HL-60 (cell line): ENCODE data around the gene AIF1L.

ENCODE experiments used
- GABPA ChIP-seq: IDR thresholded peaks from 2 replicates; pipeline ENCODE4 v1.6.1; 2012; ENCODE audit warnings: low read depth
- POLR2AphosphoS5 ChIP-seq: IDR thresholded peaks from 2 replicates; pipeline ENCODE4 v1.6.1; 2012; ENCODE audit warnings: low read depth
- SPI1 ChIP-seq: IDR thresholded peaks from 2 replicates; pipeline ENCODE4 v1.6.1; 2012; ENCODE audit warnings: low read depth, mild to moderate bottlenecking, borderline replicate concordance
- TF ChIP-seq, protein P1 (sequence below): IDR thresholded peaks from one replicate; pipeline ENCODE4 v1.5.1; 2011; ENCODE audit warnings: low read length, control low read depth, inconsistent platforms; ENCODE audit not compliant: insufficient read depth
- TF ChIP-seq, protein P2 (sequence below): IDR thresholded peaks from 2 replicates; pipeline ENCODE4 v1.6.1; 2012; ENCODE audit warnings: low read depth; ENCODE audit not compliant: insufficient replicate concordance

DNA sequence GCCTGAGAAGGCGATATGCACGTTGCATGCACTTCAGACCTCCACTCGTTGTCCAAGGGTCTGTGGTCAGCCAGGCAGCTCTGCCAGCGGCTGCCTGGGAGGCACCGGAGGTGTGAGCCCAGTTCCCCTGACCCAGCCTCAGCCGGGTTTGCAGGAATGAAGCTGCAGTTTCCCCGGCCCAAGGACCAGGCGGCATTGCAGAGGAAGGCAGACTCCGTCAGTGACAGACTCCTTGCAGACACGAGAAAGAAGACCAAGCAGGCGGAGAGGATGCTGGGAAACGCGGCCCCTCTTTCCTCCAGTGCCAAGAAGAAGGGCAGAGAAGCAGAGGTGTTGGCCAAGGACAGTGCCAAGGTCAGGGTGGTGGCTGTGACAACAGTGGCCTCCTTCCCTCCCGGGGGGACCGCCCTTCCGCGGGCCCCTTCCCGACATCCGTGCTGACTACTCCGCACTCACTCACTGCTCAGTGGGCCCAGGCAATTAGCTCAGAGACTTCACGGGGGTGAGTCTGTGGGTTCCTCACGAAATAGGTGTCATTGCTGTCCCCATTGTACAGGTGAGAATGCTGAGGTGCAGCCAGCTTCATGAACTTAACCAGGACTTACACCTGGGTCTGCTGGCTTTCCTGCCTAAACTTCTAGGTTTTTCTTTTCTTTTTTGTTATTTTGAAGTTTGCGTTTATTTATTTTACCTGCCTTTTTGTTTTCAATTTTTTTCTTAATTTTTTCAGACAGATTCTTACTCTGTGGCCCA, 10.8 kb upstream of the AIF1L start:
- TF ChIP-seq, protein P1, sequence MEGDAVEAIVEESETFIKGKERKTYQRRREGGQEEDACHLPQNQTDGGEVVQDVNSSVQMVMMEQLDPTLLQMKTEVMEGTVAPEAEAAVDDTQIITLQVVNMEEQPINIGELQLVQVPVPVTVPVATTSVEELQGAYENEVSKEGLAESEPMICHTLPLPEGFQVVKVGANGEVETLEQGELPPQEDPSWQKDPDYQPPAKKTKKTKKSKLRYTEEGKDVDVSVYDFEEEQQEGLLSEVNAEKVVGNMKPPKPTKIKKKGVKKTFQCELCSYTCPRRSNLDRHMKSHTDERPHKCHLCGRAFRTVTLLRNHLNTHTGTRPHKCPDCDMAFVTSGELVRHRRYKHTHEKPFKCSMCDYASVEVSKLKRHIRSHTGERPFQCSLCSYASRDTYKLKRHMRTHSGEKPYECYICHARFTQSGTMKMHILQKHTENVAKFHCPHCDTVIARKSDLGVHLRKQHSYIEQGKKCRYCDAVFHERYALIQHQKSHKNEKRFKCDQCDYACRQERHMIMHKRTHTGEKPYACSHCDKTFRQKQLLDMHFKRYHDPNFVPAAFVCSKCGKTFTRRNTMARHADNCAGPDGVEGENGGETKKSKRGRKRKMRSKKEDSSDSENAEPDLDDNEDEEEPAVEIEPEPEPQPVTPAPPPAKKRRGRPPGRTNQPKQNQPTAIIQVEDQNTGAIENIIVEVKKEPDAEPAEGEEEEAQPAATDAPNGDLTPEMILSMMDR = no peak
- TF ChIP-seq SPI1 = no peak
- no peak for TF ChIP-seq GABPA
- TF ChIP-seq, protein P2, sequence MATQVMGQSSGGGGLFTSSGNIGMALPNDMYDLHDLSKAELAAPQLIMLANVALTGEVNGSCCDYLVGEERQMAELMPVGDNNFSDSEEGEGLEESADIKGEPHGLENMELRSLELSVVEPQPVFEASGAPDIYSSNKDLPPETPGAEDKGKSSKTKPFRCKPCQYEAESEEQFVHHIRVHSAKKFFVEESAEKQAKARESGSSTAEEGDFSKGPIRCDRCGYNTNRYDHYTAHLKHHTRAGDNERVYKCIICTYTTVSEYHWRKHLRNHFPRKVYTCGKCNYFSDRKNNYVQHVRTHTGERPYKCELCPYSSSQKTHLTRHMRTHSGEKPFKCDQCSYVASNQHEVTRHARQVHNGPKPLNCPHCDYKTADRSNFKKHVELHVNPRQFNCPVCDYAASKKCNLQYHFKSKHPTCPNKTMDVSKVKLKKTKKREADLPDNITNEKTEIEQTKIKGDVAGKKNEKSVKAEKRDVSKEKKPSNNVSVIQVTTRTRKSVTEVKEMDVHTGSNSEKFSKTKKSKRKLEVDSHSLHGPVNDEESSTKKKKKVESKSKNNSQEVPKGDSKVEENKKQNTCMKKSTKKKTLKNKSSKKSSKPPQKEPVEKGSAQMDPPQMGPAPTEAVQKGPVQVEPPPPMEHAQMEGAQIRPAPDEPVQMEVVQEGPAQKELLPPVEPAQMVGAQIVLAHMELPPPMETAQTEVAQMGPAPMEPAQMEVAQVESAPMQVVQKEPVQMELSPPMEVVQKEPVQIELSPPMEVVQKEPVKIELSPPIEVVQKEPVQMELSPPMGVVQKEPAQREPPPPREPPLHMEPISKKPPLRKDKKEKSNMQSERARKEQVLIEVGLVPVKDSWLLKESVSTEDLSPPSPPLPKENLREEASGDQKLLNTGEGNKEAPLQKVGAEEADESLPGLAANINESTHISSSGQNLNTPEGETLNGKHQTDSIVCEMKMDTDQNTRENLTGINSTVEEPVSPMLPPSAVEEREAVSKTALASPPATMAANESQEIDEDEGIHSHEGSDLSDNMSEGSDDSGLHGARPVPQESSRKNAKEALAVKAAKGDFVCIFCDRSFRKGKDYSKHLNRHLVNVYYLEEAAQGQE = no peak
- TF ChIP-seq POLR2AphosphoS5 = no peak
